Muscle layer of duodenum (tissue), 2 donors: Measurements from ENCODE around the gene HIPK2.

ENCODE experiments used
- H3K27ac ChIP-seq: one replicate; pipeline ENCODE4 v1.7.0; 2013; ENCODE audit warnings: mild to moderate bottlenecking, low read length
- H3K27me3 ChIP-seq: one replicate; pipeline ENCODE4 v1.7.0; 2013; ENCODE audit warnings: low read depth, mild to moderate bottlenecking, control low read depth, low read length
- H3K36me3 ChIP-seq, 2 donors: one replicate each; pipeline ENCODE4 v1.7.0; 2013; ENCODE audit warnings: low read length in 2 of 2, control low read depth in 1 of 2, mild to moderate bottlenecking in 1 of 2; ENCODE audit not compliant: insufficient read depth in 2 of 2, control insufficient read depth in 1 of 2
- H3K4me1 ChIP-seq, 2 donors: one replicate each; pipeline ENCODE4 v1.7.0; 2013; ENCODE audit warnings: low read length in 2 of 2, mild to moderate bottlenecking in 2 of 2, control low read depth in 1 of 2, moderate library complexity in 1 of 2; ENCODE audit not compliant: insufficient read depth in 2 of 2, control insufficient read depth in 1 of 2
- H3K4me3 ChIP-seq, 2 donors: one replicate each; pipeline ENCODE4 v1.7.0; 2013; ENCODE audit warnings: low read length in 2 of 2, low read depth in 1 of 2, mild to moderate bottlenecking in 1 of 2
- H3K9me3 ChIP-seq, 2 donors: one replicate each; pipeline ENCODE4 v1.7.0; 2013; ENCODE audit warnings: low read length in 2 of 2, control low read depth in 1 of 2, mild to moderate bottlenecking in 1 of 2; ENCODE audit not compliant: control insufficient read depth in 1 of 2
- donor health status: healthy.

HIPK2 gene

DNA sequence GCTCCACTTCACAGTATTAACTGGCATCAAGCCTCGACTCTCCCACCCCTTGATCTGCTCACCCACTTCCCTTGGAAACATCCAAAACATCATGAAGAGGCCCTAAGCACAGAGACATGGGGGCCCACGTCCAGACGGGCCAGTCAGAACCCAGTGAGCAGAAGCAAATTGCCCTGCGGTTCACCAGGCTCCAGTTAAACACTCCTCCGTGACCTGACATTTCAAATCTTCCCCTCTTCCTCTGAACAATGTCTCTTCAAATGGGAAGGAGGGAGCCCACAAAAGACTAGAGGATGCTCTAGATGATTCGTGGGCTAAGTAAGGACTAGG, 209.5 kb downstream of the HIPK2 start:
- H3K27ac ChIP-seq = no peak overlapping the region
- peaks cover 11 to 12% of the 10 kb centered on the region in 2 donors for H3K36me3 ChIP-seq
- H3K4me1 ChIP-seq = no peaks in the 10 kb centered on the region
- H3K9me3 ChIP-seq = no peaks in the 10 kb centered on the region
- no peak overlapping the region for H3K4me3 ChIP-seq
- H3K27me3 ChIP-seq = no peaks in the 10 kb centered on the region

DNA sequence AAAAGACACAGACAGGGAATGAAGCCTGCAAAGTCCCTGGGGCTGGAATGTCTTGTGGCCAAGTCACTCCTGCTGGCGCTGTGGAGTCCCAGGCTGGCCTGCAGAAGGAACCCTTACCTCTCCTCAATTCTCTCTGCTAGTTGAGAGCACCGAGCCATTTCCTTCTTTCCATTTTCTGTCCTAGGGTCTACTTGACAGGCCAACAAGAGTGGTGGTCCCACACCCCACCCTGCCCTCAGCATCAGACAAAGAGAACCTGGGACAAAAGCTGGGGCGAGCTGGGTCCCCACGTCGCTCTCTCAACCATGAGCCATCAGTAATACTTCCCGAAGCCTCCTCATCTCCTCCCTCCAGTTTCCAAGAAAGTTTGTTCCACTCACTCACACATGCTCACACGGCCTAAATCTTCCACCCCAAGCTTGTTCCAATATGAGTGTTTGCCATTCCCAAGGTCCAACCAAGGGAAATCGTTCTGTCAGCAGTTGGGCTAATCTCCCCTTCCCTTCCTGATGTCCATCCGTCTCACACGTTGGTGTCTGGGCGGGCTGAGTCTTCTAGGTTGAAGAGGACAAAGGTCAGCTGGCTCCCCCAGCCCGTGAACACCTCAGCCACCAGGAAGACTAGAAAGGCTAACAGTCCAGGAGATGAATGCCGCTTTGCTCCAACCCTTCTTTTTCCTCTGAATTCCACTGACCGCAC, 210.0 kb downstream of the HIPK2 start:
- H3K36me3 ChIP-seq = peaks cover 7 to 11% of the 10 kb centered on the region in 2 donors
- no peak overlapping the region for H3K27ac ChIP-seq
- no peak overlapping the region for H3K4me3 ChIP-seq
- H3K9me3 ChIP-seq = no peaks in the 10 kb centered on the region
- no peaks in the 10 kb centered on the region for H3K27me3 ChIP-seq
- H3K4me1 ChIP-seq = no peaks in the 10 kb centered on the region

DNA sequence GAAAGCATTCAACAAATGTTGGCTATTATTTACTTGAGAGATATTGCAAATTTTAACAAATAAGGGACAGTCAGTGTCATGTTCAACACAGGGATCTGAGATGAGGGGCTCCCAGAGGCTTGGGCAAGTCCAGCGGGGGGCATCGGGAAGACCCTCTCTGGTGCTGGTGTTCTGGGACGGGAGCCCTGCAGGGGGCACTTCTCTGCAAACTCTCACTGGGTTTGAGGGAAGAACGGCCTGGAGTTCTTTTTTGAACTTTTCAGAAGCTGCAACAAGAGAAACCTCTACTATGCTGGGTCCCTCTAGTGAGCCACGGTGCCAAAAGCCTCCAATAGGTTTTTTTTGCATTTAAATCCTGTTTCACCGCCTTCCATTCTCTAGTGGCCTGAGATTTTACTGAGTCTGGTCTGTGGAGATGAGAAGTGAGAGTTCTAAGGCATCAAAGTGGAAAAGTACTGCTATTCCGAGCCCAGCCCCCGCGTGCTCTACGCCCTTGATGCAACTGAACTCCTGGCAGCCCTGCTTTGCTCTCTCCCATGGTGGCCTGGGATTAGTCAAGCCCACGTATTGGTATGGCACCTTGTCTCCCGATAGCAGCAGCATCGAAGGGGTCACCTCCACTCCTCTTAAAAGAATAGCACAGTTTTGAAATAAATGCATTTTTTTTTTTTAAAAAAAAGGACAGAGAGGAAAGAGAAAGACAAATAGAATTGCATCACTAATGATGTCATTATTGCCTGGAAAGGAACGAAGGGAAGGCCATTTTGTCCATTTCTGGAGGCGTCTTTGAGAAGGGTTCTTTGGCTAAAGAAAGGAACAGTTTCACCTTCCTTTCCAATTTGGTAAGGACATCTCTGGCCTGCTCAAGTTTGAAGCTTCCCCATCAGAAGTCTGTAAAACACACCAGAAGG, 210.8 kb downstream of the HIPK2 start:
- H3K4me1 ChIP-seq = no peaks in the 10 kb centered on the region
- H3K36me3 ChIP-seq = peaks cover 5 to 11% of the 10 kb centered on the region in 2 donors
- no peak overlapping the region for H3K27ac ChIP-seq
- H3K4me3 ChIP-seq = no peak overlapping the region
- no peaks in the 10 kb centered on the region for H3K9me3 ChIP-seq
- no peaks in the 10 kb centered on the region for H3K27me3 ChIP-seq

DNA sequence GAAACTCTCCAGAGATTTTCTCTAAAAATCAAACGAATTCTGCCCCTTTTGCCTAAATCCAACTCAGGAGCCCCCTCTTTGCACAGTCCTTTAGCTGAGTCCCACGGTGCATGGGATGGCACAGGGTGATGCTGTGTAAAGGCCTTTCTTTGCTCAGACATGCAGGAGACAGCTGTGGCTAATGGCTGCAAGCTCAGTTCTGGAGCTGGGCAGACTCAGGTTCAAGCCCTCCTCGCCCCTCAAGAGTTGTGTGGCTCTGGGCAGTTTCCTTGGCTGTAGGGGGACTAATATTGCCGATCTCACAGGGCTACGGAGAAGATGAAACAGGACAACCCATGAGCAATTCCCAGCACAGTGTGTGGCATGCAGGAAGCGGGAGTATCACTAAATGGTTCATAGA, 211.7 kb downstream of the HIPK2 start:
- Histone ChIP-seq H3K4me1 (no peaks in the 10 kb centered on the region), H3K27me3 (no peaks in the 10 kb centered on the region), H3K27ac (no peak overlapping the region), H3K36me3 (peaks cover 0 to 11% of the 10 kb centered on the region in 2 donors), H3K4me3 (no peak overlapping the region), H3K9me3 (no peaks in the 10 kb centered on the region)

DNA sequence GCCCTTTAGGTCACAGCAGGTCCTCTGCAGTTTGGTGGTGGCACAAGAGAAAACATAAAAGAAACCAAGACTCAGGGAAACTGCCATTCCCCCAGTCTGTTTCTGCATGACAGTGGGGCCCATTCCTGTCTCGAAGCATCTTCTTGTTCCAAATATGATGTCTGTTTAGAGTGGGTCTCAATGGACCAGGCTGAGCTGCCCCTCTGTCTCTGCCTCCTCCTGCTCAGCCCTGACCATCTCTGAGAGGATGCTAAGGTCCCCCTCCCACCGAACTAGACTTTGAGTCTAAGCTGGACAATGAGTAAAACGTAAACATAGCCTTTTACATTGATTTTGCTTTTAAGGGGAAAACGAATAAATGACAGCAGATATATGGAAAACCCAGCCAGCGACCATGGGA, 213.9 kb downstream of the HIPK2 start:
- no peak overlapping the region for H3K4me3 ChIP-seq
- no peaks in the 10 kb centered on the region for H3K27me3 ChIP-seq
- H3K27ac ChIP-seq = no peak overlapping the region
- no peaks in the 10 kb centered on the region for H3K9me3 ChIP-seq
- H3K36me3 ChIP-seq = peaks cover 0 to 8% of the 10 kb centered on the region in 2 donors
- H3K4me1 ChIP-seq = no peaks in the 10 kb centered on the region

DNA sequence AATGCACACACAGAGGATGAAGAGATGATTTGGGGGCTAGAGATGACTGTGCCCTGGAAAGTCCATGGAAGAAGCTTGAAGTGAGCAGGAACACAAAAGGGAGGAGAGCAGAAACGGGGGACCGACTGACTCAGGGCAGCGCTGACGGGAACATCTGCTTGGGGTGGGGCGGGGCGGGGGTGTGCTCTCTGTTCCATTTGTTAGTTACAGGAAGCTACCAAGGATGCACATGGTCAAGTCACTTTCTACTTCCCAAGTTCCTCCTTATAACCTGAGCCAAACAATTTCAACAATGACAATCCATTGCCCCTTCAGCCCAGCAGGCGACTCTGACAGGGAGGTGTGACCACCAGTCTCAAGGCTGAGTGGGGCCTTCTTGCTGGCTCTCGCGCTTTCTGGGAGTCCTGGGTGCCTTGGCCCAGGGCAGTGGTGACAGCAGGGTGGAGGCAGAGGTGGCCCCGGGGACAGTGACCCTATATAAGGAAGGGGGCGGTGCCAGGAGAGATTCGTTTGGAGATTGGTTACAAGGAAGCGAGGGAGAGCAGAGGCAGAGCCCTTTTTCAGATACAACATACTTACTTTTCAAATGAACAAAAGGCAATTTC, 214.7 kb downstream of the HIPK2 start:
- no peak overlapping the region for H3K4me3 ChIP-seq
- no peaks in the 10 kb centered on the region for H3K4me1 ChIP-seq

DNA sequence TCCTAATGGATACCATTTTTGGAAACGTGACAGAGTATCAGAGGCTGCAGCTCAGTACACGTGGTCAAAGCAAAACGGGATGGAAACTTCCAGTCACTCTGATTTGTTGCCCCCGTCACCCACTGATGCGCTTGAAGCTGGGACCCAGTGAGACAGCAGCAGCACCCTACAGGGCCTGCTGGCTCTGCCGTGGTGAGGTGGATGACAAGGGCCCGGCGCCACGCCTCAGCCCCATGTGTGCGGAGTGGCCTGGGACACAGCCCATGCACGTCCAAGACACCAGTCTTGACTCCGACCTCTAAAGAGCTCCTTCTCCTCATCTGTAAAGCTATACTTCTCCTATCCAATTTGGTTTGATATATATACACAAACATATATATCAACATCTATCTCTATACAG, 215.3 kb downstream of the HIPK2 start:
- Histone ChIP-seq H3K9me3 (no peaks in the 10 kb centered on the region), H3K36me3 (peaks cover 0 to 2% of the 10 kb centered on the region in 2 donors)

More for the DNA sequence above, 214.7 kb downstream of the HIPK2 start:
- Histone ChIP-seq H3K27ac (no peak overlapping the region), H3K9me3 (no peaks in the 10 kb centered on the region), H3K27me3 (no peaks in the 10 kb centered on the region), H3K36me3 (peaks cover 0 to 8% of the 10 kb centered on the region in 2 donors)

DNA sequence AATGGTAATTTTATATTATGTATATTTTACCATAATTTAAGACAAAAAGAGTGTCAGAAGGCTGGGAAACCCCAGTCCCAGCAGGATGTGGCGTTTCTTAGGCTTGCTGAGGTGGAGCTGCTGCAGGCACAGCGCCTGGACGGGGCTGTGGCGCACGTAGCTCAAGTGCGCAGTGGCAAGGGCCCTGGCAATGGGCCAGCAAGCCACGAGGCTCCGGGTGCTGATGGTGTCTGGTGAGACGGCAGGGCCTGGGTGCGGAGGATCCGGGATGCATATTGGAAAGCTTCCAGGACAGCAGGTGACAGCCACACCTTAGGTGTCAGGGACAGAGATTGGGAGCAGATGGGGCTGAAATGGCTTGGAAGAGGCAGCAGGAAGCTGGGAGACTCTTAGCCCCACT, 217.1 kb downstream of the HIPK2 start:
- no peak overlapping the region for H3K27ac ChIP-seq
- no peak overlapping the region for H3K4me3 ChIP-seq
- H3K27me3 ChIP-seq = no peaks in the 10 kb centered on the region
- H3K36me3 ChIP-seq = no peaks in the 10 kb centered on the region
- no peaks in the 10 kb centered on the region for H3K4me1 ChIP-seq
- no peaks in the 10 kb centered on the region for H3K9me3 ChIP-seq

More for the DNA sequence above, 215.3 kb downstream of the HIPK2 start:
- H3K27me3 ChIP-seq = no peaks in the 10 kb centered on the region
- no peak overlapping the region for H3K27ac ChIP-seq
- H3K4me3 ChIP-seq = no peak overlapping the region
- no peaks in the 10 kb centered on the region for H3K4me1 ChIP-seq

DNA sequence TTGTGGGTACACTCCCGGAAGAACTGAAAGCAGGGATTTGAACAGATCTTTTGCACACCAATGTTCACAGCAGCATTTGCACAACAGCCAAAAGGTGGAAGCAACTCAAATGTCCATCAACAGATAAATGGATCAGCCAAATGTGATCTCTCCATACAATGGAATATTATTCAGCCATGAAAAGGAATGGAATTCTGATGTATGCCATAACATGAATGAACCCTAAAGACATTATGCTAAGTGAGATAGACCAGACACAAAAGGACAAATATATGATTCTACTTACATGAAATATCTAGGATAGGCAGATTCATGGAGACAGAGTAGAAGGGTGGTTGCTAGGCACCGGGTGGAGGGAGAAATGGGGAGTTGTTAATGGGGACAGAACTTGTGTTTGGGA, 217.6 kb downstream of the HIPK2 start:
- Histone ChIP-seq H3K4me1 (no peaks in the 10 kb centered on the region), H3K27ac (no peak overlapping the region), H3K4me3 (no peak overlapping the region), H3K9me3 (no peaks in the 10 kb centered on the region), H3K36me3 (no peaks in the 10 kb centered on the region), H3K27me3 (no peaks in the 10 kb centered on the region)

DNA sequence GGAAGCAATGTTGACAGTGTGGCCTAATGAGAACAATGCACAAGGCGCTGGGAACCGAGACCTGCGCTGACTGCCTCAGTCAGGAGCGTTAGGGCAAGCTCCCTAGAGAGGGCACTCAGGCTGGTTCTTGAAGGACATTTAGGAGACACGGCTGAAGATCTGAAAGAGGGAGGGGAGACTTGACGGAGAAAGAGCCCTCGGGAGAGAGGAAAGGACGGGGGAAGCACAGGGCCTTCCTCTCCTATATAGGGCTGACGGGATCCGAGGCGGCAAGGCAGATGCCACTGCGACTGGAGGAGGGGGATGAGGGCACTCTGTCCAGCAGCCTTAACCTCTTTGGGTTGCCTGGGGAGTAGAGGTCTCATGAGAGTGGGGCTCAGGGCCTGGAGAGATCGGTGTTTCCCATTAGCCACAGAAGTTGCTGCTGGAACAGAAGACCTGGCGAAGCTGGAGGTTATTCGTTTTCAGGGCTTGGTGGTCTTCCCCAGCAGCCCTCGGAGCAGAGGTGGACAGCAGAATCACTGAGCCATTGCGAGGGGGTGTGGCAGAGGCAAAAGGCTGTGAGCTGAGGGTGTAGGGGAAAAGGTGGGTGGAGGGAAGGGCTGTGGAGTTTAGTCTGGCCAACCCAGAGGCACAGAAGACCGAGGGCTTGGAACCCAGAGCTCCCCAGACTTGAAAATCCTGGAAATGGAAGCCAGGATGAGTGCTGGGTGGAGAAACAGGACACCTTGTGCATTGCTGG, 218.3 kb downstream of the HIPK2 start:
- no peaks in the 10 kb centered on the region for H3K36me3 ChIP-seq
- H3K27ac ChIP-seq = no peak overlapping the region
- H3K4me1 ChIP-seq = no peaks in the 10 kb centered on the region
- no peaks in the 10 kb centered on the region for H3K27me3 ChIP-seq
- no peaks in the 10 kb centered on the region for H3K9me3 ChIP-seq
- H3K4me3 ChIP-seq = no peak overlapping the region
